Measurements from ENCODE around the gene BMI1. TPM values are rescaled to one million over a fixed set of nuclear protein-coding genes. Genes with fewer than 3 reads are reported as not detected.

BMI1 gene
- total RNA-seq, 1 donor from 2014 or later: 49.9 TPM

- DNase-seq (ENCODE audit: low read depth, low spot score): no peak
- Mint-ChIP-seq H3K9me3 (no peaks in the 10 kb centered on the region), H3K27ac (ENCODE audit: unreplicated experiment) (no peak overlapping the region), H3K27me3 (ENCODE audit: low read depth) (peaks cover 83% of the 10 kb centered on the region), H3K4me3 (peak overlapping the region; percentile 93), H3K4me1 (peaks cover 58% of the 10 kb centered on the region), H3K36me3 (ENCODE audit: low read depth) (peaks cover 9% of the 10 kb centered on the region)
- TF ChIP-seq CTCF (conservative IDR thresholded peaks at IDR 0.05): no peak
These were observed 1.3 kb upstream of the BMI1 start for GRCh38 chr10:22319547-22319979.

- Mint-ChIP-seq H3K4me1 (peaks cover 58% of the 10 kb centered on the region), H3K27ac (ENCODE audit: unreplicated experiment) (peak overlapping the region; percentile 10), H3K27me3 (ENCODE audit: low read depth) (peaks cover 83% of the 10 kb centered on the region), H3K4me3 (peak overlapping the region; percentile 93), H3K9me3 (no peaks in the 10 kb centered on the region), H3K36me3 (ENCODE audit: low read depth) (peaks cover 9% of the 10 kb centered on the region)
- DNase-seq (ENCODE audit: low read depth, low spot score): no peak
- no peak for TF ChIP-seq CTCF (conservative IDR thresholded peaks at IDR 0.05)
These were observed 830 bp upstream of the BMI1 start for GRCh38 chr10:22319980-22320558.

GRCh38 chr10:22321156-22321923 is 441 bp downstream of the BMI1 start:
- Mint-ChIP-seq H3K9me3 (no peaks in the 10 kb centered on the region), H3K36me3 (ENCODE audit: low read depth) (peaks cover 9% of the 10 kb centered on the region), H3K27ac (ENCODE audit: unreplicated experiment) (peak overlapping the region; percentile 48), H3K27me3 (ENCODE audit: low read depth) (peaks cover 81% of the 10 kb centered on the region), H3K4me1 (peaks cover 58% of the 10 kb centered on the region), H3K4me3 (peak overlapping the region; percentile 87)
- peak; percentile 66 for DNase-seq (ENCODE audit: low read depth, low spot score)
- no peak for TF ChIP-seq CTCF (conservative IDR thresholded peaks at IDR 0.05)

GRCh38 chr10:22321924-22322640 is 1.2 kb downstream of the BMI1 start:
- H3K9me3 Mint-ChIP-seq: no peaks in the 10 kb centered on the region
- H3K27ac Mint-ChIP-seq (ENCODE audit: unreplicated experiment): peak overlapping the region; percentile 84
- peaks cover 57% of the 10 kb centered on the region for H3K4me1 Mint-ChIP-seq
- peak overlapping the region; percentile 96 for H3K4me3 Mint-ChIP-seq
- DNase-seq (ENCODE audit: low read depth, low spot score): no peak
- H3K27me3 Mint-ChIP-seq (ENCODE audit: low read depth): peaks cover 77% of the 10 kb centered on the region
- no peak for TF ChIP-seq CTCF (conservative IDR thresholded peaks at IDR 0.05)
- H3K36me3 Mint-ChIP-seq (ENCODE audit: low read depth): peaks cover 9% of the 10 kb centered on the region

- peaks cover 50% of the 10 kb centered on the region for H3K4me1 Mint-ChIP-seq
- H3K9me3 Mint-ChIP-seq: no peaks in the 10 kb centered on the region
- H3K27ac Mint-ChIP-seq (ENCODE audit: unreplicated experiment): peak overlapping the region; percentile 84
- peak overlapping the region; percentile 96 for H3K4me3 Mint-ChIP-seq
- DNase-seq (ENCODE audit: low read depth, low spot score): no peak
- no peak for TF ChIP-seq CTCF (conservative IDR thresholded peaks at IDR 0.05)
- H3K27me3 Mint-ChIP-seq (ENCODE audit: low read depth): peaks cover 73% of the 10 kb centered on the region
- H3K36me3 Mint-ChIP-seq (ENCODE audit: low read depth): peaks cover 11% of the 10 kb centered on the region
These were observed 1.8 kb downstream of the BMI1 start for GRCh38 chr10:22322641-22323160.

Data from neural crest cell (in vitro differentiated cells).